Measurements from ENCODE around the gene RFPL3. TPM values are rescaled to one million over a fixed set of nuclear protein-coding genes. Genes with fewer than 3 reads are reported as not detected.

RFPL3 gene
- total RNA-seq, 1 donor from 2014 or later = not detected

GRCh38 chr22:32325416-32325801 is 32.3 kb upstream of the RFPL3 start:
- no peaks in the 10 kb centered on the region for H3K27me3 ChIP-seq (ENCODE audit: insufficient read depth, low read length)
- H3K4me3 ChIP-seq (ENCODE audit: insufficient read depth, low read depth, low read length) = no peak overlapping the region
- no peaks in the 10 kb centered on the region for H3K4me1 ChIP-seq (ENCODE audit: insufficient read depth, low read length)
- Mint-ChIP-seq H3K9me3 (ENCODE audit: unreplicated experiment) (peaks cover 9% of the 10 kb centered on the region), H3K4me3 (ENCODE audit: unreplicated experiment) (no peak overlapping the region), H3K27ac (ENCODE audit: unreplicated experiment) (no peak overlapping the region), H3K4me1 (ENCODE audit: low read depth, unreplicated experiment) (no peaks in the 10 kb centered on the region), H3K27me3 (ENCODE audit: low read depth, unreplicated experiment) (peaks cover 23% of the 10 kb centered on the region), H3K36me3 (ENCODE audit: low read depth, unreplicated experiment) (no peaks in the 10 kb centered on the region)
- TF ChIP-seq CTCF (IDR thresholded peaks at IDR 0.05; ENCODE audit: insufficient read depth, low read depth, low read length) (no peak), EZH2 (IDR thresholded peaks at IDR 0.05; ENCODE audit: insufficient read depth, low read length) (no peak)
- DNase-seq (ENCODE audit: low read depth) (no peak), FAIRE-seq (no peak)
- no peak overlapping the region for H3K27ac ChIP-seq (ENCODE audit: low read depth, low read length)
- no peaks in the 10 kb centered on the region for H3K36me3 ChIP-seq (ENCODE audit: insufficient read depth, low read length)
- H4K20me1 ChIP-seq (ENCODE audit: insufficient read depth, low read length) = no peaks in the 10 kb centered on the region
- H3K9ac ChIP-seq (ENCODE audit: low read length) = no peak overlapping the region
- no peak overlapping the region for H2AFZ ChIP-seq (ENCODE audit: low read depth, low read length)
- H3K9me3 ChIP-seq (ENCODE audit: insufficient read depth, low read depth, low read length) = no peaks in the 10 kb centered on the region
- H3K4me2 ChIP-seq (ENCODE audit: low read length) = no peak overlapping the region
- no peaks in the 10 kb centered on the region for H3K79me2 ChIP-seq (ENCODE audit: insufficient read depth, low read length)

- H3K9me3 Mint-ChIP-seq (ENCODE audit: unreplicated experiment) = peaks cover 9% of the 10 kb centered on the region
- no peak overlapping the region for H3K27ac Mint-ChIP-seq (ENCODE audit: unreplicated experiment)
Measured at GRCh38 chr22:32325811-32326237, 31.8 kb upstream of the RFPL3 start.

More at GRCh38 chr22:32325811-32326237, 31.8 kb upstream of the RFPL3 start:
- no peaks in the 10 kb centered on the region for H3K4me1 ChIP-seq (ENCODE audit: insufficient read depth, low read length)
- H2AFZ ChIP-seq (ENCODE audit: low read depth, low read length) = no peak overlapping the region
- no peak overlapping the region for H3K4me2 ChIP-seq (ENCODE audit: low read length)
- no peak for FAIRE-seq
- no peak overlapping the region for H3K9ac ChIP-seq (ENCODE audit: low read length)
- TF ChIP-seq EZH2 (IDR thresholded peaks at IDR 0.05; ENCODE audit: insufficient read depth, low read length) (no peak), CTCF (IDR thresholded peaks at IDR 0.05; ENCODE audit: insufficient read depth, low read depth, low read length) (no peak)
- H3K4me1 Mint-ChIP-seq (ENCODE audit: low read depth, unreplicated experiment) = no peaks in the 10 kb centered on the region
- DNase-seq (ENCODE audit: low read depth) = no peak
- H3K27me3 Mint-ChIP-seq (ENCODE audit: low read depth, unreplicated experiment) = peaks cover 20% of the 10 kb centered on the region
- no peak overlapping the region for H3K4me3 ChIP-seq (ENCODE audit: insufficient read depth, low read depth, low read length)
- H3K79me2 ChIP-seq (ENCODE audit: insufficient read depth, low read length) = no peaks in the 10 kb centered on the region
- H3K27ac ChIP-seq (ENCODE audit: low read depth, low read length) = no peak overlapping the region
- no peaks in the 10 kb centered on the region for H3K9me3 ChIP-seq (ENCODE audit: insufficient read depth, low read depth, low read length)
- no peak overlapping the region for H3K4me3 Mint-ChIP-seq (ENCODE audit: unreplicated experiment)
- H3K36me3 Mint-ChIP-seq (ENCODE audit: low read depth, unreplicated experiment) = no peaks in the 10 kb centered on the region
- H3K36me3 ChIP-seq (ENCODE audit: insufficient read depth, low read length) = no peaks in the 10 kb centered on the region
- H3K27me3 ChIP-seq (ENCODE audit: insufficient read depth, low read length) = no peaks in the 10 kb centered on the region
- H4K20me1 ChIP-seq (ENCODE audit: insufficient read depth, low read length) = no peaks in the 10 kb centered on the region
